GM23248 (cell line): Measurements from ENCODE around the gene UBE2QL1. TPM values are rescaled to one million over a fixed set of nuclear protein-coding genes. Genes with fewer than 3 reads are reported as not detected.
A peak's percentile ranks its signal among the peaks of the same experiment; 100 is the strongest.

ENCODE experiments used
- DNase-seq: peaks from one replicate; pipeline ENCODE4 v3.0.0-alpha.2; 2015
- H2AFZ ChIP-seq: fragments of 200-600 bp; sonication (generic); 2 replicates; pipeline ENCODE4 v1.6.1; 2016; ENCODE audit warnings: antibody characterized with exemption
- H3F3A ChIP-seq: fragments of 200-600 bp; sonication (generic); 2 replicates; pipeline ENCODE4 v1.6.1; 2016; ENCODE audit warnings: mild to moderate bottlenecking, antibody characterized with exemption, mixed run types; ENCODE audit not compliant: insufficient read depth
- H3K27ac ChIP-seq: fragments of 200-600 bp; sonication (generic); 2 replicates; pipeline ENCODE4 v1.5.1; 2016; ENCODE audit warnings: mild to moderate bottlenecking
- H3K27me3 ChIP-seq: fragments of 200-600 bp; sonication (generic); replicated peaks from 2 replicates; pipeline ENCODE4 v1.6.1; 2016; ENCODE audit warnings: mild to moderate bottlenecking; ENCODE audit not compliant: insufficient read depth
- H3K36me3 ChIP-seq: fragments of 200-600 bp; sonication (generic); 2 replicates; pipeline ENCODE4 v1.6.1; 2016; ENCODE audit warnings: low read depth, mild to moderate bottlenecking
- H3K4me1 ChIP-seq: fragments of 200-600 bp; sonication (generic); 2 replicates; pipeline ENCODE4 v1.6.1; 2016; ENCODE audit warnings: mild to moderate bottlenecking; ENCODE audit not compliant: insufficient read depth
- H3K4me2 ChIP-seq: fragments of 200-600 bp; sonication (generic); one replicate; pipeline ENCODE4 v1.6.1; 2016; ENCODE audit warnings: mild to moderate bottlenecking; ENCODE audit not compliant: unreplicated experiment
- H3K4me3 ChIP-seq: fragments of 200-600 bp; sonication (generic); 2 replicates; pipeline ENCODE4 v1.5.1; 2016; ENCODE audit warnings: mild to moderate bottlenecking
- H3K79me2 ChIP-seq: fragments of 200-600 bp; sonication (generic); 2 replicates; pipeline ENCODE4 v1.6.1; 2016; ENCODE audit warnings: mild to moderate bottlenecking; ENCODE audit not compliant: insufficient read depth
- H3K9ac ChIP-seq: fragments of 200-600 bp; sonication (generic); 2 replicates; pipeline ENCODE4 v1.6.1; 2016; ENCODE audit warnings: mild to moderate bottlenecking
- H3K9me2 ChIP-seq: fragments of 200-600 bp; sonication (generic); 2 replicates; pipeline ENCODE4 v1.6.1; 2016; ENCODE audit warnings: mixed run types, mild to moderate bottlenecking, moderate library complexity; ENCODE audit not compliant: insufficient read depth
- H3K9me3 ChIP-seq: fragments of 200-600 bp; sonication (generic); one replicate; pipeline ENCODE4 v1.6.1; 2017; ENCODE audit warnings: low read depth
- H4K20me1 ChIP-seq: fragments of 200-600 bp; sonication (generic); 2 replicates; pipeline ENCODE4 v1.6.0; 2016; ENCODE audit not compliant: insufficient read depth
- EZH2 ChIP-seq: fragments of 200-600 bp; sonication (generic); IDR thresholded peaks from 2 replicates; pipeline ENCODE4 v1.6.1; 2018; ENCODE audit warnings: antibody characterized with exemption, mild to moderate bottlenecking; ENCODE audit not compliant: insufficient read depth, poor library complexity, severe bottlenecking
- EZH2phosphoT487 ChIP-seq: fragments of 200-600 bp; sonication (generic); IDR thresholded peaks from 2 replicates; pipeline ENCODE4 v1.6.1; 2018; ENCODE audit warnings: antibody characterized with exemption, moderate library complexity, mild to moderate bottlenecking, low read depth; ENCODE audit not compliant: insufficient read depth
- WGBS, 2 experiments: methylation state at CpG; one replicate each; pipeline ENCODE4 v1.1.6; 2015 to 2017; ENCODE audit warnings: low lambda C conversion rate in 2 of 2, low coverage in 1 of 2; ENCODE audit errors: missing lambda C conversion rate in 2 of 2; 5-methylcytosine and 5-hydroxymethylcytosine counted together
- in situ Hi-C: fragments of 300-500 bp; cut with MboI; formaldehyde crosslinking; loops from 2 replicates; pipeline ENCODE4 v1.15.0; 2020
- polyA plus RNA-seq: library from polyadenylated mRNA; unstranded; fragments of >200 nt; fragmentation: Nextera tagmentation; extraction: Ambion mirVana; gene quantifications from 2 replicates; pipeline ENCODE4 v1.2.1, GENCODE V29; 2016
- total RNA-seq: library from RNA; depleted of rRNA; stranded (reverse); fragments of >200 nt; shearing (Covaris generic); gene quantifications from 2 replicates; pipeline ENCODE4 v1.2.3, GENCODE V29; 2014

UBE2QL1 gene
- total and polyA plus RNA-seq, 2 experiments from 2014 or later = not detected

GRCh38 chr5:6505783-6506557, 57.3 kb downstream of the UBE2QL1 start:
- no peak overlapping the region for H3K27ac ChIP-seq
- no peaks in the 10 kb centered on the region for H4K20me1 ChIP-seq
- no peaks in the 10 kb centered on the region for H3K36me3 ChIP-seq
- no peaks in the 10 kb centered on the region for H3F3A ChIP-seq
- no peaks in the 10 kb centered on the region for H3K4me1 ChIP-seq
- TF ChIP-seq EZH2phosphoT487 (no peak), EZH2 (no peak)
- no peaks in the 10 kb centered on the region for H3K9me3 ChIP-seq
- no peak overlapping the region for H3K9ac ChIP-seq
- in situ Hi-C loops = no loop called here
- DNase-seq = no peak
- no peaks in the 10 kb centered on the region for H3K27me3 ChIP-seq
- no peak overlapping the region for H3K4me2 ChIP-seq
- no peak overlapping the region for H3K4me3 ChIP-seq
- H3K79me2 ChIP-seq = no peaks in the 10 kb centered on the region
- H2AFZ ChIP-seq = no peak overlapping the region
- 55 to 58% methylated on average over 11 of the region's 11 CpGs for WGBS, 2 experiments
- H3K9me2 ChIP-seq = no peaks in the 10 kb centered on the region

GRCh38 chr5:6506611-6507010, 58.0 kb downstream of the UBE2QL1 start:
- Histone ChIP-seq H3F3A (no peaks in the 10 kb centered on the region), H3K9ac (no peak overlapping the region), H3K79me2 (no peaks in the 10 kb centered on the region), H3K9me2 (no peaks in the 10 kb centered on the region), H3K27me3 (no peaks in the 10 kb centered on the region), H3K9me3 (no peaks in the 10 kb centered on the region), H3K4me1 (no peaks in the 10 kb centered on the region), H3K36me3 (no peaks in the 10 kb centered on the region), H2AFZ (no peak overlapping the region), H4K20me1 (no peaks in the 10 kb centered on the region), H3K4me3 (no peak overlapping the region), H3K4me2 (no peak overlapping the region), H3K27ac (no peak overlapping the region)
- WGBS, 2 experiments = 61 to 65% methylated on average over 15 to 16 of the region's 16 CpGs
- in situ Hi-C loops = no loop called here
- TF ChIP-seq EZH2phosphoT487 (no peak), EZH2 (no peak)
- DNase-seq = no peak

GRCh38 chr5:6508931-6509330, 60.3 kb downstream of the UBE2QL1 start:
- H3K4me2 ChIP-seq = no peak overlapping the region
- in situ Hi-C loops = no loop called here
- DNase-seq = no peak
- no peaks in the 10 kb centered on the region for H3K79me2 ChIP-seq
- H3K27ac ChIP-seq = no peak overlapping the region
- H4K20me1 ChIP-seq = no peaks in the 10 kb centered on the region
- 64 to 67% methylated on average over 11 of the region's 11 CpGs for WGBS, 2 experiments
- no peaks in the 10 kb centered on the region for H3K9me2 ChIP-seq
- no peaks in the 10 kb centered on the region for H3F3A ChIP-seq
- H3K9ac ChIP-seq = no peak overlapping the region
- H3K9me3 ChIP-seq = no peaks in the 10 kb centered on the region
- H3K36me3 ChIP-seq = no peaks in the 10 kb centered on the region
- H3K27me3 ChIP-seq = no peaks in the 10 kb centered on the region; the same call in 1 of the 2 replicates
- TF ChIP-seq EZH2phosphoT487 = no peak
- TF ChIP-seq EZH2 = no peak
- no peak overlapping the region for H2AFZ ChIP-seq
- no peak overlapping the region for H3K4me3 ChIP-seq
- no peaks in the 10 kb centered on the region for H3K4me1 ChIP-seq

- Histone ChIP-seq H3K27ac (no peak overlapping the region), H3K79me2 (no peaks in the 10 kb centered on the region), H3K4me3 (no peak overlapping the region), H3K9me2 (no peaks in the 10 kb centered on the region), H3F3A (no peaks in the 10 kb centered on the region), H4K20me1 (no peaks in the 10 kb centered on the region), H3K4me2 (no peak overlapping the region), H2AFZ (no peak overlapping the region), H3K9me3 (no peaks in the 10 kb centered on the region), H3K9ac (no peak overlapping the region), H3K4me1 (no peaks in the 10 kb centered on the region), H3K27me3 (no peaks in the 10 kb centered on the region; the same call in 1 of the 2 replicates), H3K36me3 (no peaks in the 10 kb centered on the region)
- TF ChIP-seq EZH2phosphoT487 (no peak), EZH2 (no peak)
- in situ Hi-C loops = no loop called here
- 72 to 84% methylated on average over 2 of the region's 2 CpGs for WGBS, 2 experiments
- DNase-seq = peak; percentile 26
These were observed 61.5 kb downstream of the UBE2QL1 start for GRCh38 chr5:6510132-6510531.
